WERI-Rb-1 (cell line): Measurements from ENCODE around the gene RAPGEF4.

Source experiments
- DNase-seq: peaks from one replicate; pipeline ENCODE4 v3.0.0-alpha.2; 2020
- H3K27ac ChIP-seq: fragments of 250-450 bp; sonication (Bioruptor Pico); 2 replicates; pipeline ENCODE4 v1.5.1; 2020; ENCODE audit warnings: mild to moderate bottlenecking, moderate library complexity
- H3K27me3 ChIP-seq: fragments of 250-450 bp; sonication (Bioruptor Pico); 2 replicates; pipeline ENCODE4 v1.5.1; 2021; ENCODE audit warnings: mild to moderate bottlenecking, low read depth, moderate library complexity; ENCODE audit not compliant: insufficient read depth, severe bottlenecking
- H3K36me3 ChIP-seq: fragments of 250-450 bp; sonication (Bioruptor Pico); 2 replicates; pipeline ENCODE4 v1.5.1; 2020; ENCODE audit warnings: mild to moderate bottlenecking, moderate library complexity
- H3K4me3 ChIP-seq: 2 replicates; pipeline ENCODE4 v1.5.1; 2011; ENCODE audit warnings: low read depth, mild to moderate bottlenecking, control low read depth, low read length
- H3K9me3 ChIP-seq: fragments of 250-450 bp; sonication (Bioruptor Pico); 2 replicates; pipeline ENCODE4 v1.5.1; 2021; ENCODE audit warnings: mild to moderate bottlenecking, moderate library complexity; ENCODE audit not compliant: severe bottlenecking
- TF ChIP-seq, protein P1 (sequence below): IDR thresholded peaks from 2 replicates; pipeline ENCODE4 v1.5.1; 2011; ENCODE audit warnings: low read depth, mild to moderate bottlenecking, control low read depth, inconsistent platforms, low read length

RAPGEF4 gene

GRCh38 chr2:172884336-172884735, 148.7 kb downstream of the RAPGEF4 start:
- H3K27me3 ChIP-seq, result no peaks in the 10 kb centered on the region
- no peak for DNase-seq
- no peak overlapping the region for H3K4me3 ChIP-seq
- no peaks in the 10 kb centered on the region for H3K9me3 ChIP-seq
- TF ChIP-seq, protein P1, sequence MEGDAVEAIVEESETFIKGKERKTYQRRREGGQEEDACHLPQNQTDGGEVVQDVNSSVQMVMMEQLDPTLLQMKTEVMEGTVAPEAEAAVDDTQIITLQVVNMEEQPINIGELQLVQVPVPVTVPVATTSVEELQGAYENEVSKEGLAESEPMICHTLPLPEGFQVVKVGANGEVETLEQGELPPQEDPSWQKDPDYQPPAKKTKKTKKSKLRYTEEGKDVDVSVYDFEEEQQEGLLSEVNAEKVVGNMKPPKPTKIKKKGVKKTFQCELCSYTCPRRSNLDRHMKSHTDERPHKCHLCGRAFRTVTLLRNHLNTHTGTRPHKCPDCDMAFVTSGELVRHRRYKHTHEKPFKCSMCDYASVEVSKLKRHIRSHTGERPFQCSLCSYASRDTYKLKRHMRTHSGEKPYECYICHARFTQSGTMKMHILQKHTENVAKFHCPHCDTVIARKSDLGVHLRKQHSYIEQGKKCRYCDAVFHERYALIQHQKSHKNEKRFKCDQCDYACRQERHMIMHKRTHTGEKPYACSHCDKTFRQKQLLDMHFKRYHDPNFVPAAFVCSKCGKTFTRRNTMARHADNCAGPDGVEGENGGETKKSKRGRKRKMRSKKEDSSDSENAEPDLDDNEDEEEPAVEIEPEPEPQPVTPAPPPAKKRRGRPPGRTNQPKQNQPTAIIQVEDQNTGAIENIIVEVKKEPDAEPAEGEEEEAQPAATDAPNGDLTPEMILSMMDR, result no peak
- no peaks in the 10 kb centered on the region for H3K36me3 ChIP-seq
- H3K27ac ChIP-seq, result no peak overlapping the region

- Histone ChIP-seq H3K36me3 (no peaks in the 10 kb centered on the region), H3K27me3 (no peaks in the 10 kb centered on the region), H3K27ac (no peak overlapping the region), H3K4me3 (no peak overlapping the region), H3K9me3 (no peaks in the 10 kb centered on the region)
- no peak for DNase-seq
- TF ChIP-seq, protein P1, result no peak
Observed at GRCh38 chr2:172885996-172886395, 150.4 kb downstream of the RAPGEF4 start.

DNA sequence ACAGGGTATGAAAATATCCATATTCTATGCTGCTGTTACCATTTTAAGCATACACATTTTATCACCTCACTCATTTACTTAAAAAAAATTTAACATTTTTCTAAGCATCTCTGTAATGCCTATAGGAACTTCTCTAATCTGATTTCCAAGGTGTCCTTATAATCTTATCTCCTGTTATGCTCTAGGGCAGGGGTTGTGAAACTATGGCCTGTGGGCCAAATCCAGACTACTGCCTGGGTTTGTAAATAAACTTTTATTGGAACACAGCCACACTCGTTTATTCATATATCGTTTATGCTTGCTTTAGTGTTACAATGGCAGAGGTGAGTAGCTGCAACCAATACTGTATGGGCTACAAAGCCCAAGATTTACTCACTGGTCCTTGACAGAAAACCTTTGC, 151.6 kb downstream of the RAPGEF4 start:
- Histone ChIP-seq H3K9me3 (no peaks in the 10 kb centered on the region), H3K27me3 (no peaks in the 10 kb centered on the region), H3K27ac (no peak overlapping the region), H3K36me3 (no peaks in the 10 kb centered on the region), H3K4me3 (no peak overlapping the region)
- DNase-seq, result no peak
- TF ChIP-seq, protein P1, result no peak

GRCh38 chr2:172888714-172889669, 153.3 kb downstream of the RAPGEF4 start:
- H3K9me3 ChIP-seq, result no peaks in the 10 kb centered on the region
- DNase-seq, result no peak
- TF ChIP-seq, protein P1, result no peak
- H3K27ac ChIP-seq, result no peak overlapping the region
- no peak overlapping the region for H3K4me3 ChIP-seq
- no peaks in the 10 kb centered on the region for H3K36me3 ChIP-seq
- no peaks in the 10 kb centered on the region for H3K27me3 ChIP-seq

GRCh38 chr2:172889768-172890430, 154.3 kb downstream of the RAPGEF4 start:
- no peaks in the 10 kb centered on the region for H3K36me3 ChIP-seq
- H3K9me3 ChIP-seq, result no peaks in the 10 kb centered on the region
- no peak overlapping the region for H3K4me3 ChIP-seq
- DNase-seq, result no peak
- no peak overlapping the region for H3K27ac ChIP-seq
- H3K27me3 ChIP-seq, result no peaks in the 10 kb centered on the region
- TF ChIP-seq, protein P1, result no peak
